GM18868 (cell line): ENCODE results near the gene WNT1.

Experiments
- ATAC-seq: cut with Tn5 transposase; IDR thresholded peaks from one replicate; pipeline ENCODE4 v1.9.1; 2021; ENCODE audit warnings: mild to moderate bottlenecking, moderate library complexity; ENCODE audit not compliant: unreplicated experiment

The WNT1 gene

DNA sequence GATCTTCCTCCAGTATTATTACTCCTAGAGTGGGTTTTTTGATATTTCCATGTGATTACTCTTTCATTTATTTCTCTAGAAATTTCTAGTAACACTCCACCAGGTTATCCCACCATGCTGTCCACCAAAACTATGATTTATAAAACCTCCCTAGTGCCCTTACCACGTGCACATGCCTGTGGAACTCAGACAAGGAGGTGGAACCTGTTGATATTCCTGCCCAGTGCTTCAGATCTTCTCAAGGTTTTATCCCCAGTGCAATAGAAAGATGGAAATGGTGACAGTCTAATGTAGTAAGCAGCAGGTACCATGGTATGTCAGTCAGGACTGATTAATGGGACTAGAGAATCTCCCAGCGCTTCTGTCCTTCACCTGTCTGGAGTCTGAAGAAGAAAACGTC, 17.3 kb upstream of the WNT1 start:
- no peak for ATAC-seq

DNA sequence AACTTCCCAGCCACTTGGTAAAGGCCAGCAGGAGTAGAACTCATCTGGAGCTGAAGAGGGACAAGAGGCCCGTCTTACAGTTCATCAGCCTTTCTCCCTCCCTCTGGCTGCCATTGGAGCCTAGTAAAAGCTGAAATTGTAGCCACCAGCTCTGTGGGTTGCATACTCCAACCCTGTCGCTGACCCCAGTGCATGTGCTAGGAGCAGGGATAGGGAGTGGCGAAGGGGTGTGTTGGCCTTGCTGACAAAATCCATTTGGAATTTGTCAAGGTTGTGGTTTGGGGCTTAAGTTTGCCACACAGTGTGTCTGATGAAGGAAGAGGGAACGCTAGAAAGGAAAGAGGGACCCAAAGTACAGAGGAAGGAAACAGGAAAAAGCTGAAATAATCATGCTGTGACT, 16.8 kb upstream of the WNT1 start:
- no peak for ATAC-seq

DNA sequence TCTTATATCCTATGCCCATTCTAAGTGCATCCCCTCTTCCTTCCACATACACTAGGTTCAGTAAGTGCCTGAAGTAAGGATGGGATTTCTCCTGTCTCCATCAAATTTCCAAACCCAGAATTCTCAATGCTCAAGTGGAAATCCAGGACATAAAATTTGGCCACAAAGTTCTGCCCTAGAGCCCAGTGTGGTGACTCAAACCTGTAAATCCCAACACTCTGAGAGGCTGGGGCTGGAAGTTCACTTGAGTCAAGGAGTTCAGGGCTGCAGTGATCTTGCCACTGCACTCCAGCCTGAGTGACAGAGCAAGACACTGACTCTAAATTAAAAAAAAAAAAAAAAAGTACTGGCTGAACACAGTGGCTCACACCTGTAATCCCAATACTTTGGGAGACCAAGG, 16.3 kb upstream of the WNT1 start:
- ATAC-seq = no peak

DNA sequence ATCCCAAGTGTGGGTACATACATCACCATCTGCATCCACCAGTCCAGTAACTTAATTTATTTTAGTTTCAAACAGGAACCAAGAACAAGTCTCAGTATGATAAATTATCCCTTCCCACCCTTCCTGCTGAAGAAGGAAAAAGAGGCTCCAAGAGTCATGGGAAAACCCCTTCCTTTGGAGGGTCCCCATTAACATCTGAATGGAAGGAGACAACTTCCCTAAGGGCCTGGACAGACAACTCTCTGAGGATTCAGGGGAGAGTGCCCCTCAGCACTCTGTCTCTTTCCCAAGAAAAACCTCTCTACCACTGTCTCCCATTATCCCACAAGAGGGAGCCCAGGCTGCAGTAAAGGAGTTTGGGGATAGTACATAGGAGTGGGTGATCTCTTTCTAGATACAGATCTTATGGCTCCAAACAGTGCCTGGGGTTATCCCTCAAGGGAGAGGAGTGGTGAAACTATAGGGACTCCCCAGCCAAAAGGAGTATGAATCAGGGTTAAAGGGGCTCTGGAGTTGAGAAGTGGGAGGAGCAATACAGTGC, 12.8 kb upstream of the WNT1 start:
- ATAC-seq = no peak

DNA sequence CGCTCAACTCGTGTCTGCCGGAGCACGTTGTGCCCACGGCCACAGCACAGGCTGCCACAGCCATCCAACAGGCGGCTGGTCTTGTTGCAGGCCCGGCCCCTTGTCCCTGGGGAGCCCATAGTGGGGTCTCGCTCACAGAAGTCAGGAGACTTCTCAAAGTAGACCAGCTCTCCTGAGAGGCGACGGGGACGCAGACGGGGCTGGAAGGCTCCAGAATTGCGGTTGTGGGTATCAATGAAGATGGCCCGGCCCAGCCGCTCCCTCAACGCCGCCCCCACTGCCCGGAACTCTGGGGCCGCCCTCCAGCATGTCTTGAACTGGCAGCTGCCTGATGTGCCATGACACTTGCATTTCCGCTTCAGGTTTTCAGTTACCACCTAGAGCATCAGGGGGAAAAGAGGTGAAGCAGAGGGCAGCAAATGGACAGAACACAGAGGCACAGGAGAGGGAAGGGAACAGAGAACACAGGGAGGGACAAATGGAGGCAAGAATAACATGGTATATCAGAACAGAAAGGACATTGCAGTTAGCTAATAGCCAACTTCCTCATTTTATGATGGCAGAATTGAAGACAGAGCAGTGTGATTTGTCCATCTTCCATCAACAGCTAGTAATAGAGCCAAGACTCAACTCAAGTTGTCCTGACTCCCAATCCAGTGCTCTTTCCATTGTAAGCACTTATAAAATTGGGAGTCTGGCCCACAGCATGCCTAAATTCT, 11.8 kb upstream of the WNT1 start:
- no peak for ATAC-seq

DNA sequence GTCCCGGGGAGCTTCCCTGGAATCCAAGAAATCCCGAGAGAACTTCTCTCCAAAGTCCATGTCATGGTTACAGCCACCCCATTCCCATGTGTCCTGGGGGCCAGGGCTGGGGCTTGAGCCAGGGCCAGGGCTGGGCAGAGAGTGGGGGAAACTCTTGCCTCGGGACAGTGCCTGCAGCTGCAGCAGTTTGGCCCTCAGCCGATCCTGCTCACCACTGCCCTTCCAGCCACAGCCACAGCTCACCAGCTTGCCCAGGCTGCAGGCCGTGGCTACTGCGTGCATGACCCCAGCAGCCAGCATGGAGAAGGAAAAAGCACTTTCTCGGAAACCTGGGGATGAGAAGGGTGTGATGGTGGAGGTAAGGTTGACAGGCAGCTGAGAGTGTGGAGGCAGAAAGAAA, 10.1 kb upstream of the WNT1 start:
- ATAC-seq = no peak

DNA sequence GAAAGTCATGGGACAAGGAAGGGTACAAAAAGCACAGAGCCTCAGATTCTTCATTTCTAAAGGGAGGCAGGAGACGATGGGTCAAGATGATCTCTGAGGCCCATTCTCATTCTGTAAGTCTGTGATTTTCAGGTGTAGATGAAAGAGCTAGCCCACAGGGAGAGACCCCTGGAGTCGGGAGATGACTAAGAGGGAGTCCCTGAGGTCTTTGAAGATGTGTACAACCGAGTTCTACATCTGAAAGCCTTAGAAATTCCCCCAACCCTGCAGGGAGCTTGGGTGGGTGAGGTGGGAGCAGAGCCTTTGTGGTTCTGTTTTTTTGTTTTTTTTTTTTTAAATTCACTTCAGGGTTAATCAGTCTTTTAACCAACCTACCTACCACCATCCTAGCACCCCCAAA, 9.7 kb upstream of the WNT1 start:
- peak; percentile 49 for ATAC-seq

DNA sequence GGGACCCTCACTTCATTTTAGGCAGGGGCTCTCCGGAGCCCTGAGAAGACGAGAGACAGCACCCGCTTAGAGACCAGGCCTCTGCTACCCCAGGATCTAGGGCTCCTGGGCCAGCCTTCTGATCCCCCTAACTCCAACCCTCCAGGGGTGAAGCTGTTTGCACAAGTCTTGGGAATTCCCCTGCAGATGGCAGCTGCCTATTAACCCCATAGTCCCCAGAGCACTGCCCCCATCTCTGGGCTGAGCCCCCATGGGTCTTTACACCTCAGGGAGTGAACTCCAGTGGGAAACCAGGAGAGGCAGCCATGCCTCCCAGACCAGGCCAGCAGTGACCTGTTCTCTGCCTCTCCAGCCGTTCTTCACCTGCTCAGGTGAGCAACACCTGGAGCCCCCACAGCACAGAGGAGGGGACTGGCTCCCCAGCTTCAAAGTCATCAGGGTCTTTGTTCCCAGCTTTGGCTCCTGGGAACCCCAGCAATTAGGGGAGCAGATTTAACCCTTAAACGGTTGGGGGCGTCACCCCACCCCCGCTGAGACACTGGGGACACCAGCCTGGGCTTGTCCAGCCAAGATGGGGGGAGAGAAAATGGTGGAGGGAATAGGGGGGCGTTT, 8.9 kb upstream of the WNT1 start:
- no peak for ATAC-seq

DNA sequence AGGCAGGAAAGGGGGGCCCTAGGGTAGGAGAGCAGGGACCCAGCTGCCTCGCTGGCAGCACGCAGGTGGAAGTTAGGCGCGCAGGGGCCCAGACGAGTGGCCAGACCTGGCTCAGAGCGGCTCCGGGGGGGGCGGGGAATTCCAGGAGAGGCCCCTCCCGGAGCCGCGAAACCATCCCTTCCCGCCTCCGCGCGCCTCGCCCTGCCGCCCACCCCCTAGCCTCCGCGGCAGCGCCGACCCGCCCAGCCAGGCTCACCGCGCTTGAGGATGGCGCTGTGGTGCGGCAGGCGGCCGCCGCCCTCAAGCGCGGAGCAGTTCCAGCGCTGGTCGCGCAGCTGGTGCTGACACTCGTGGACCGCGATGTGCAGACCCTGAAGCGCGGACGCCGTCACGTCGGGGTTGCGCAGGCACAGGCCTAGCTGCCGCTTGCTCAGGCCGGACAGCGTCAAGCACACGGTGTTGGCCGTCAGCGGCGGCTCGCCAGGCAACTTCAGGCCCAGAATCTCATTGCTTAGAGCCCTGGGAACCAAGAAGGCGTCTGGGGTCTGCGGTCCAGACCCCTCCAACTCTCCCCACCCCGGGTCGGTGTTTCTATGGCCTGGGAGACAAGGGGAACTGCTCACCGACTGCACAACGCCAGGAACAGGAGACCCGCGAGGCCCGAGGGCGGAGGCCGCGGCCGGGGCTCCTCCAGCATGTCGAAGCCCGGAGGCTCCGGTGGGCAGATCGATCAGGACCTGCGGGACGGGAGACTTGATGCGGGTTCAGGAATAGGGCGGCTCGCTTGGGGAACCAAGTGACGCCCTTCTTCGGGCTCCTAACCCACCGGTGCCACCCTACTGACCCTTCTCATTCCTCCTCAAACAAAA, 8.1 kb upstream of the WNT1 start:
- no peak for ATAC-seq

DNA sequence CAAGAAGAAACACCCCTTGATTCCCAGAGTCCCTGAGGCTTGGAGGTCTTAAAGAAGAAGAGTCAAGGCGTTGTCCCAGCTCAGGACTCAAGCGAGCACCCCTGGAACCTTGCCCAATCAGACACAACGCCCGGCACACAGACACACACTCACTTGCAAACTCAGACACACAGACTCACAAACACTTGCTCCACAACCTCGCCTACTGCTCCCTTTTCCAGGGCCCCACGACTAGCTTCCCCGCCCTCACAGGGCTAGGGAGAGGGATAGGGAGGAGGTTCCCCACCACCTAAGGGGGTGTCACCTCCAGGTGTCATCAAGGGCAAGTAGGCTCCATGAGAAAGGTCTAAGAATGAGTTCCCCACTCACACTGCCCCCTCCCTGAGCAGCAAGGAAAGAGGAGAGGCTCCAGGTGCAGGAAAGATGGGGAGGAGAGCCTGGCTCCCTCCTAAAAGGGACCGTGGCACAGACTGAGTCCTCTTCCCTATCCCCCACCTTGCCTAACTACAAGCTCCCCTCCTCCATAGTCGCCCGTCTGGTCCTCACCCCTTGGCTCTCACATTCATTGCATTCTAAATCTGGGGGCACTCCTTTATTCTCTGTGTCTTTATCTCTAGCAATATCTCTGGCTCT, 7.3 kb upstream of the WNT1 start:
- ATAC-seq = no peak

DNA sequence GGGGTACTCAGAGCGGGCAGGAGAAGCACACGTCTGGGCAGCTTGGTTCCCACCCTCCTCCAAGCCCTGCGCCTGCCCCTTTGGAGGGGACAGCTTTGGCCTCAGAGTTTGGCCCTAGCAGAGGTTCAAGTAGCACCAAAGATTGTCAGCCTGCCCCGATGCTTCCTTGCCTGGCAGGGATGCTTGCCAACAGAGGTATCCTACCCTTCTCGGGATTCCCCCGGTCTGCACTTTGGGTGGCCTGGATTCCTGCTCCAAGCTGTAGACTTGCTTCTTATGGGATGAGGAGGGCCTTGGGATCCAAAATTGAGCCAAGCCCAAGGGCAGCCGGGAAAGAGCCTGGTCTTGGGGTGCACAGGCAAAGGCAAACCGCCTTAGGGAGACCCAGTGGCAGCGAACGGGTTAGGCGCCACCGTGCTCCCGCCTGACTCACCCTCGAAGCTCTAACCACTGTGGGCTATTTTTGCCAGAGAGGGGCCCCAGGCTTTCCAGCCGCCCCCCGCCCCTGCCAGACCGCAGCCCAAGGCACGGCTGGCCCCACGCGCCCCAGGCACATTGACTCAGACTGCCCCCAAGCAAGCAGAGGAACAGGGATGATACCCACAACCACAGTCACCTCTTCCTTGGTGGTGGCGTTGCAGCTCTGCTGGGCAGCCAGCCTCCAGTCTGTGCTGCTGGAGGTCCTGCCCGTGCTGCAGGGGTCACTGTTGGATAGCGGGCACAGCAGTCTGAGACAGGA, 5.7 kb upstream of the WNT1 start:
- ATAC-seq = no peak

DNA sequence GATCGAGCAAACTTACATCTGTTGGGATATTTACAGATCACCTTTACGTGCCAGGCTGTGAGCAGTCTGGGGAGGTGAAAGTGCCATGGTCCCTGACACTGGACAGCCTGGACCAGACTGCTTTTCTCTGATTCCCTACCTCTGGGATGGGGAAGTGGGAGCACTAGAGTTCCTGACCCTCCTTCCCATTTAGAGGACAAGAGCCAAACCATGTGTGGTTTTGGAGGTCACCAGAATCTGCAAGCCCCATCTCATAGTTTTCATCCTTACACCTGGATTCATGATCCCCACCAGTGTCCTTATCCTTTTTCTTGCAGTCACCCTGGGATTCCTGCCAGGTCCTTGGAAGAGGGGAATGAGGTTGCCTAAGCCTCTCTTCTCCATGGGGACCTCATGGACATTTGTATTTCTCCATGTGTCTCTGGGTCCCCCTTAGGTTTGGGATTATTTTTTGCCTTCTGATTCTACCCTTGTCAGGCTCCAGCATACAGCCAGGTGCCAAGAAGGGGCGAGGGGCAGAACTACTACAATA, 5.1 kb upstream of the WNT1 start:
- no peak for ATAC-seq

DNA sequence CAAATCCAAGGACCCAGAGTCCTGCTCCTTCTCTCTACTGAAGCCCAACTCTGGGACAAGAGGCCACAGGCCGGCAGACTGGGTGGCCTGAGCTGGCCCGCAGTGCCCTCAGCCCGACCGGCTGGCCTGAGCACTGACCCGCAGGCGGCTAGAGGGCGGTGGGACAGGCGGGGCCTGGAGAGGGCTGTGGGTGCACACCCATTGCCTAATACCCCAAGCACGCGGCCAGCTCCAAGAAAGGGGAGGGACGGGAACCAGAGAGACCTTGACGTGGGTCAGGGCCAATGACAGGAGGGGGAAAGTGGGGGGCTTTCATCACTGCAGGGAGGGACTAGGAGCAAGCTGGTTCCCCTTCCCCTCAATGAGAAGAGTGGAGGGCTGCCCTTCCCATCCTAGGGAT, 4.6 kb upstream of the WNT1 start:
- ATAC-seq = no peak

DNA sequence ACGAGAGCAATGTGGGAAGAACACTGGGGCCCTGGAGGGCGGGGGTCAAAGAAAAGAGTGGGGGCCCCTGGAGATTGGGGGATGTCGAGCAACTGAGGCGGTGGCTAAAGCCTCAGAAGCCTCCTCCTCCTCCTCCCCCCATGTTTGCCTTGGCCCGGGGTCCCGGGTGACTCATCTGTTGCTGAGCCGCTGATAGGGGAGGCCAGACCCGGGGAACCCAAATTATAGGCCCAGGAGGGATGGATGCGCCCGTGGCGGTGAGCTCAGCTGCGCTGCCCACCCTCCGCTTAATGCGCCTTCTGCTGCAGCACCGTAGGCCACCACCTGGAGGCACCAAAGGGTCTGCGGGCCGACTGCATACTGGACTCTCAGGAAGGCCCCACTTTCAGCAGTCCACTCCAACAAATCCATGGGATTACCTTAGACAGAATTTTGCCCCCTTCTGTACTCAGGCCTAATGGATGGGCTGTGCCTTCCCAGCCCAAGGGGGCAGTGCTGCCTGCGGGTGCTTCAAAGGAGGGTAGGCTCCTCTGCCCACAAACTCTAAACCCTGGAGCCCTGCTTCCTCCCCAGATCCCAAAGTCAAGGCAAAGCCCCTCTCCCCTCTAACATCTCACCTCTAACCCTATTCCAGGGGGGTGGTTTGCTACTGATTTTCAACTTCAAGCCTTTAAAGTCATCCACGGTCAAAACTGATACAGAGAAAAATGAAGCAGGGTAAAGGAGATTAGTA, 4.0 kb upstream of the WNT1 start:
- ATAC-seq = no peak

DNA sequence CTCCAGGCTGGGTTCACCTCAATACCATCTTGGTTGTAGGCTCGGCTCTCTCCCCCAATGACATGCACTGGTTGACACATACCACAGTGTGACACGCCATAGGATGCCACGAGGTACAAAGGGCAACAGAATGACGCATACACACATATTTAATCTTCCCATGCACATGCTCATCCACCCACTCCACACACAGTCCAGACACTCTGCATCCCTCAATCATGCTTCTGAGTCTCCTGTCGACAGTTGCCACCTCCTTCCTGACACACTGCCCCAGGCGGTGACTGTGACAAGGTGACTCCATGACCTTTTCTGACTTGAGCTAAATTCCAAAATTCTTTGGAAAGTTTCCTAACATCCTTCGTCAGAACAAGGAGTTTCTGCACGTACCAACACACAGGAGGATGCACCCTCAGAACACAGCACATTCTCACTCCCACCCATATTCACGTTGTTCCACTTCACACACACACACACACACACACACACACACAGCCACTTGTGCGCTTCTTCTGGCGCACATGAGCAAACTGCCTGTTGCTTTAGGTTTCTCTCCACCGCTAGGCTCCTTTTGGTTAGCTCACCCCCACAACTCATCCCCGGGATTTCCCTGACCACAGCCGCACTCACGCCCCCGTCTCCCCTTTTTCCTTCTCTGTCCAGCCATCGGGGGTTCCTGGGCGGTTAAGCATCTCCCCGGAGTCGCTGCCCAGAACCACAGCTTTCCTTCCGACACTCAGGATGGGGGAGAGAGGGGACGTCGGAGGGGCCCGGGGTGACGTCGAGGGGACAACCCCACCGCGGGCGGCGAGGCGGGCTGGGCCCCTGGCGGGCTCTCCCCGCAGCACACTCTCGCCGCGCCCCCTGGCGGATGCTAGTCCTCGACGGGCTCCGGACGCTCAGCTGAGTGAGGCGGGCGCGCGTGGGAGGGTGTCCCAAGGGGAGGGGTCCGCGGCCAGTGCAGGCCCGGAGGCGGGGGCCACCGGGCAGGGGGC, 536 bp upstream of the WNT1 start:
- peak; percentile 53 for ATAC-seq

DNA sequence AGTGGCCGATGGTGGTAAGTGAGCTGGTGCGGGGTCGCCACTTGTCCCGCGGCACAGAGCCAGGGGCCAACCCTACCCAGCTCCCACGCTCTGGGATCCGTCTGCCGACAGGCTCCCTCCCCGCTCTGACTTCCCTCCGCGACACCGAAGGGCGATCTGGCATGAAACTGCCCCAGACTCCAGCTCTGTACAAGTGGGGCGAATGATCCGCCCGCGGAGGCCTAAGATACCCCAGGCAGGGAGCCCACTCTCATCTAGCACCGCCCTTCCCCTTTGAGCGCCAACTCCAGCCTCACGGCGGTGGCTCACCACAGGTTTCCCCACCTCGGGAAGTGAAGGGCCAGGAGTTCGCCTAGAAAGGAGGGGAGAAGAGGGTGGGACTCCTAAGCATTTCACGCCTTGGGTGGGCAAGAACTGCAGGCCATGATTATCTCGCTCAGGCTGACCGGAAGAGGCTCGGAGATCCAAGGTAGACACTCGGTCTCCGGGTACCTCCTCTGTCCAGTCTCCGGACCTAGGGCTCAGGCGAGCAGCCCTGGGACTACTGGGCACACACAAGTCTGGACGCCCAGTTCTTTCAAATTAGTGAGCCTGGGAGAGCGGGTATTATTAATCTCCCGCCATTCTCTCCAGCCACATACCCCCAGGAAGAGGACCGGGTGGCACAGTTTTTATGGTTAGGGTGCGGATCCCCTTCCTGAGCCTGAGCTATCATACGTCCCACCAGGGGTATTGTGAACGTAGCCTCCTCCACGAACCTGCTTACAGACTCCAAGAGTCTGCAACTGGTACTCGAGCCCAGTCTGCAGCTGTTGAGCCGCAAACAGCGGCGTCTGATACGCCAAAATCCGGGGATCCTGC, 849 bp downstream of the WNT1 start:
- ATAC-seq = no peak

DNA sequence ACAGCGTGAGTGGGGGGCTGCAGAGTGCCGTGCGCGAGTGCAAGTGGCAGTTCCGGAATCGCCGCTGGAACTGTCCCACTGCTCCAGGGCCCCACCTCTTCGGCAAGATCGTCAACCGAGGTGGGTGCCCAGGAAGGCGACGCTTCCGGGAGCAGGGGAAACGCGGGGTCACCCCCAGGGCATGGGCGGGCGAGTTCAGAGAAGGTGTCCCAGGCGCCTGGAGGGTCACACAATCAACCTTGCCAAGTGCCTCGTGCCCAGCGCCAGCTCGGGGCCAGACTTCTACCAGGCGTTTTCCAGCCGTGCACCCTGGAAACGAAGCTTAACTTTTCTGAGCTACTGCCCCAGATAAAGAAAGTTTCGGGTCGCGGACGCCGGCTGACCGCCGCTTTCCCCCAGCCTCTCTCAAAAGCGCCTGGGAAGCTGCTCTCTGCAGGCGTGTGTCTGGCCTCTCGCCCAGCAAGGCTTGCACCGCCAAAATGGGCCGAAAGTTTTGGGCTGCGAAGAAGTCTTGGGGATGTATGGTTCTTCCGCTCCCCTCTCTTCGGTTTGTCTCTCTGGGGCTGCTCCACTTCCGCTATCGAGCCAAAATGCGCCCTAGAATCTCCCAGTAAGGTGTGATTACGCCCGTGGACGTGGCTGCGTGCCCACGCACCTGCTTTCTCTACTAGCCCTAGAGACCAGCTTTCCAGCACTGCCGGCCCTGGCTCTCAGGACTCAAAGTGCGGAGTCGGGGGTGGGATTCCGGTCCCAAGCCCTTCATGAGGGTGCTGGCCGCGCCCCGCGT, 1.7 kb downstream of the WNT1 start:
- ATAC-seq = no peak
